ENCODE results near the gene RNU4-1. TPM values are rescaled to one million over a fixed set of nuclear protein-coding genes. Genes with fewer than 3 reads are reported as not detected.
"Not testable (repeated sequence)": the region's sequence is repeated elsewhere in the genome, so short reads cannot be mapped to it uniquely, and the experiment has no call there.

Gene RNU4-1
- polyA plus RNA-seq, 10 donors, result not detected

DNA sequence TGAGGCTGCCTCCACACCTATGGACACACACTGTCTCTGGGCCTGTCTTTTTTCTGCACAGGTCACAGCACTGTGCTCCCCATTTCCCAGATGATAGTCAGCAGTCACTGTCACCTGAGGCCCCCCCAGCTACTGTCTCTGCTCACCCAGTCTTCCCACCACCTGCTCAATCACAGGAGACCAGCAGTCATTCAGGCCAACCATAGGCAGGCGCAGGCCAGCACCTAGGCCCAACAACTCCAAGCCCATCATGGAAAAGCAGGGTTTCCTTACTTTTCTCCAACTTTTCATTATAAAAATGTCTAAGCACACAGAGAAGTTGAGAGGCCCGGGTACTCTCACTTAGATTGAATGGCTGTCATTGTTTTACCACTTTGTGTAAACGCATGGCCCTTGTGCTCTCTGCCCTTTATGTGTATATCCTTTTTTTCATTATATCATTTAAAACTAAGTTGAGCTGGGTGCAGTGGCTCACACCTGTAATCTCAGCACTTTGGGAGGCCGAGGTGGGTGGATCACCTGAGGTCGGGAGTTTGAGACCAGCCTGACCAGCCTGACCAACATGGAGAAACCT lies 34.6 kb downstream of the RNU4-1 start:
- no peak for DNase-seq

DNA sequence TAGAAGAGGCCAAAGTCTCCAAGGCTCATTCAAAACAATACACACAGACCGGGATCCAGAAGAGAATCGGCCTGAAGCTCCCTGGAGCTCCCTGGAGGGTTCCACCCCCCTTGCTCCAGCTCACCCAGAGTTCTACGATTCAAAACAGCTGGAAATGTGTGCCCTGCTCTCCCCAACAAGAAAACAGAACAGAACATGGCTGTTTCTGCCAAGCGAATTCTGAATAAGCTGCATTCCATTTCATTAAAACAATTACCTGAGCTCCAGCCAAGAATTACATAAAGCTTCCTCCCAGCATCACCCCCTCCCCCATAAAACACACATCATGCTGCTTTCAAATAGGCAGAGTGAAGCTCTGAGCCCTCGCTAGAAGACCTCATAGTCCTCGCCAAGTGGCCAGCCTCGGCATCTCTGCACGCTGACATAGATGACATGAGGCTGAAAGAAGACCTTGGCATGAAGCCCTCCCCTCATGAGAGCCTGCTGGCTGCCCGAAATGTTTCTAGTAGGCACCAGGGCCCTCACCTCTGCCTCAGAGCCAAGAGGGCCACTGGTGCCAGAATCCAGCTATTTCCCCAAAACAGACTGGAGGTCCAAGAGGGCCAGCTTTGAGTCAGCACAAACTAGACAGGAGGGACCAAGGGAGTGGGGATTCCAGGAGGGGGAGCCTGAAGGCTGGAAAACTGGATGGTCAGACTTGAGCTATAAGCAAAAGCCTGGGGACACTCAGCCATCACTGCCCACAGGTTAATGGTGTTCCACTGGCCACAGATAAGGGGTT lies 35.8 kb downstream of the RNU4-1 start:
- DNase-seq, result peak; percentile 89 to 94 (median 94)

DNA sequence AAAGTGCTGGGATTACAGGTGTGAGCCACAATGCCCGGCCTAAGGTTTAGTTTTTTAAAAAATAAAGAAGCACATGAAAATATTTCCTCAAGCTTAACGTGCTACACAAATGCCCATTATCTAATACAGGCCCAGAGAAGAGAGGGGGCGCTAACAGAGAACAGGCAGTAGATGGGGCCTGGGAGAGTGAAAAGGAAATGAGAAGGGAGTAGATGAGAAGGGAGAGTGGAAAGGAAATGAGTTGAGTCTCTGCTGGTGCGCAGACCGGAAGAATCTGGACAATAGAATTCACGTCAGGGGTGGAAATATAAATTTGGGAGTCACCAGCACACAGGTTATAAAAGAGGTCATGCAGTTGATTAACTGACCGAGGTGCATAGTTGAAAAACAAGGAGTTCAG lies 38.2 kb downstream of the RNU4-1 start:
- DNase-seq, result no peak

DNA sequence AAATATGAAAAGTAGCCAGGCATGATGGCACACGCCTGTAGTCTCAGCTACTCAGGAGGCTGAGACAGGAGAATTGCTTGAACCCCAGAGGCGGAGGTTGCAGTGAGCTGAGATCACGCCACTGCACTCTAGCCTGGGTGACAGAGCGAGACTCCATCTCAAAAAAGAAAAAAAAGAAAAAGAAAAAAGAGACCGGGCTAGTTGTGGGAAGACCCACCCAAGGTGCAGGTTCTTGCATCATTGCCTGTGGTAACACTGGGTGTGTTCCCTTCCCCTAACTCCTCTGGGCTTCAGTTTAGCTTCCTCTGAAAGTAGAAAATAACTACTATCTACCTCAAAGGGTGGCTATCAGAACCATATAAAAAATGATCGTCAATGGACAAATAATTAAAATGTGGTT lies 39.7 kb downstream of the RNU4-1 start:
- DNase-seq, result not testable (repeated sequence)

DNA sequence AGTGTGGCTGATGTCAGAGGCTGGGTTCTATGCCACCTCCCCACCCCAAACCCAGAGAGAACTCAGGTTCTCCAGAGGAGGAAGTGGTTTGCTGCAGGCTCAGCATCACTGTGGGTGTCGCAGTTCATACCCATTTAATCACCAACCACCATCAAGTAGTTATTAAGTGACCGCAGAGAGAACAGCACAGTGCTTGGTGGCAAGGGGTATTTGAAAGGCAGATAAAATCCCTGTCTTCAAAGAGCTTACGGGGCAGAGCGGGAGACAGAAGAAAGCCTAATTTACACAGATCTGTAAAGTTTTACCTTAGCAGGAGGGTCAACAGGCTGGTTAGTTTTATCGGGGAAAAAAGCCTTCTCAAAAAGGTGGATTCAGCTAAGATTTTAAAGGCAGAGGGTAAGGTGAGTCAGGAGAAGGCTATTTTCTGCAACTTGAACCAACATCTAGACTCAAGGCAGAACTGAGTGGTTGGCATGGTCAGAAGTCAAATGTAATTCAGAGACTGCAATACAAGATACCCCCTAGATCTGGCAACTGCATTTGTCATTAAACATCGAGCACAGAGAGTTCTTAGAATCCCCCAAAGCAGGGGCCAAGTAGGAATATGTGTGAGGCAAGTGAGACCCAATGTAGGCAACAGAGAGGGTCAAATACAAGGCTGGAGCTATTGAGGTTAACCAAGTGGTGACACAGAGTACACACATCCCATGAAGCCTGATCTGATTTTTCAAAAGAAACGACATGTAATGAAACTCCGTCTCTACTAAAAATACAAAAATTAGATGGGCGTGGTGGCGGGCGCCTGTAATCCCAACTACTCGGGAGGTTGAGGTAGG lies 40.7 kb downstream of the RNU4-1 start:
- DNase-seq, result no peak

DNA sequence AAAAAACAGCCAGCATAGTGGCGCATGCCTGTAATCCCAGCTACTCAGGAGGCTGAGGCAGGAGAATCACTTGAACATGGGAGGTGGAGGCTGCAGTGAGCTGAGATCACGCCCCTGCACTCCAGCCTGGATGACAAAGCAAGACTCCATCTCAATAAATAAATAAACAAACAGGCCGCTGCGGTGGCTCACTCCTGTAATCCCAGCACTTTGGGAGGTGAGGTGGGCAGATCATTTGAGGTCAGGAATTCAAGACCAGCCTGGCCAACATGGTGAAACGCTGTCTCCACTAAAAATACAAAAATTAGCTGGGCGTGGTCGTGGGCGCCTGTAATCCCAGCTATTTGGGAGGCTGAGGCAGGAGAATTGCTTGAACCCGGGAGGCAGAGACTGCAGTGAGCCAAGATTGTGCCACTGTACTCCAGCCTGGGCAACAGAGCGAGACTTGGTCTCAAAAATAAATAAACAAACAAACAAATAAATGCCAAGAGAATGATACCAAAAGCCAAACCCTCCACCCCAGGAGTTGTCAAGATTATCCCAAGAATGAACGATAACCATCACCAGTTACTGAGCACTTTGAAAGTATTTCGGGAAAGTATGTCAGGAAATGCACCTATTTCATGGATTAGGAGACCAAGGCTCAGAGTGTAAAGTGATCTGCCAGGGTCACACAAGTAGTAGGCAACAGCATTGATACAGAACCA lies 41.5 kb downstream of the RNU4-1 start:
- DNase-seq, result not testable (repeated sequence)

DNA sequence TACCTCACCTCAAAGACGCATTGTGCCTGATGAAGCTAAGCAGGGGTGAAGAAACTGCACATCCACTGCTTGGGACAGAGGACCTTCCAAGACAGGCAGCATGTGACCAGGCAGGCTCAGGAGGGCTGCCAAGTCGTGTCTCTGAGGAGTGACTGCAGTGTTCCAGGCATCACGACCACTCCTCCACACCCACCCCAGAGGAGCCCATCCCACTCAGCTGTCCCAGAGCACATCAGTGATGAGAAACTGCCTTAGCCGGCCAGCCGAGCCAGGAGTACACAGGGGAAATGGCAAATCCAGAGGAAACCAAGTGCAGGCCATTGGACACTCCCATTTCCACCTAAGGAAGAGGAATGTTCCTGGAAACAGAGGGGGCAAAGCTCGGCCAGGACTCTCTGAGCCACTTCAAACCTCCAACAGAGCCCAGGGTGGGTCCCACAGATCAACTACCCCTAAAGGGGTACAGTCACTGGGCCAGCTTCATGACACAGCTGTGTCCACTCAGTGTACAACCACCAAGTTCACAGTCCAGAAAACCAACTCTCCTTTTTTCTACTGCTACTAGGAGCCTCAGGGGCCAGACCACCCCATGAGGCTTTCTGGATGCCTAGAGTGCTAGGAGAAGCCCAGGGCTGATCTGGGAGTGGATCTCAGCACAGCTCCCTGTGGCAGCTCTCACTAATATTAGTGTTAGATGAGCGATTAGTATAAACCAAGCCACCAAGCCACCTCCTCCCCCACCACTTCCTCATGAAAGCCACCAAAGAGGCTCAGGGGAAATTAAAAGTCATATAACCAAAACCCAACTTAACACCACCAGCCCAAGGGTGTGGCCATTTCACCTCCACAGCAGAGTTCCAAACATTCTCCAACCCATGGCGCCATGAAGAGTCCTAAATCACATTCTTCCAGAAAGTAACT lies 42.9 kb downstream of the RNU4-1 start:
- peak in 1 of 3 donors; percentile 83 for DNase-seq

DNA sequence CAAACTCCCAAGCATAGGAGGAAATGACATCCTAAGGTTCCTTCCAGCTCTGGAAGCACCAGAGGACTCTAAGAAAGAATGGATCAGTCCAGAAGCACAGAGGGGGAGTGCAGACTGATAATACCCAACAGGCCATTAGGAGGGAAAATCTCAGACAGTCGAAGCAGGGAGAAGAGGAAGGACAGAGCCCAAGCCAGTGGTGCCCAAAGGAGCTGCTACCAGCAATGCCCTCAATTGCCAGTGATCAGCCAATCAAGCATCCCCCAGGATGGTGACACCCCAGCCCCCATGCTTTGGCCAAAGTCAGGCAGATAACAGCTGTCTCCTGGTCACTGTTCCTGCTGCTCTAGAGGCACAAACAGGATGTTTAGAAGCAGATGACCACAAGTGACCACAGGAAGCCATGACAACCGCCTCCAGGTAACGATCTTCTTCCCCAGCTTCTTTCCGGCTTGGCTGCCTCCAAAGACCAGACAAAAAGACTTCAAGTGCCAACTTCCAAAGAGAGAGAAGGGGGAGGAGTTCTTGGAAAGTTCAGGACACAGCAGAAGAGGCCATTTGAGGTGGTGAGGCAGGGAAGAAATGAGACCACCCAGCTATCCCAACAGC lies 43.7 kb downstream of the RNU4-1 start:
- DNase-seq, result peak in 1 of 3 donors; percentile 4

DNA sequence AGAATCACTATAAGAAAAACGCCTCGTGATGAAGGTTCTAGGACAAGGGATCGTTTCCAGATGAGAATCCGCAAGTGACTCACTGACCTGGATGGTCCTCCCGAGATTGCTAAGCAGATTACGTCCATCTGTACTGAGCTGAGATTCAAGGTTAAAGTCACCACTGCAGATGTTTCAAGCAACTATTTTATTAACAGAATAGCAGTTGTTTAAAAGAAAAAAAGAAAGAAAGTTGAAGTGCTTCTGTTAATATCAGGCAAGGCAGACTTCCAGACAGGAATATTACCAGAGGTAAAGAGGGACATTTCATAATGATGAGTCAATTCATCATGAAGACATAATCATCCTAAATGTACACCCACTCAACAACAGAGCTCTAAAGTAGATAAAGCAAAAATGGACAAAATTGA lies 45.4 kb downstream of the RNU4-1 start:
- peak in 1 of 3 donors; percentile 58 for DNase-seq

DNA sequence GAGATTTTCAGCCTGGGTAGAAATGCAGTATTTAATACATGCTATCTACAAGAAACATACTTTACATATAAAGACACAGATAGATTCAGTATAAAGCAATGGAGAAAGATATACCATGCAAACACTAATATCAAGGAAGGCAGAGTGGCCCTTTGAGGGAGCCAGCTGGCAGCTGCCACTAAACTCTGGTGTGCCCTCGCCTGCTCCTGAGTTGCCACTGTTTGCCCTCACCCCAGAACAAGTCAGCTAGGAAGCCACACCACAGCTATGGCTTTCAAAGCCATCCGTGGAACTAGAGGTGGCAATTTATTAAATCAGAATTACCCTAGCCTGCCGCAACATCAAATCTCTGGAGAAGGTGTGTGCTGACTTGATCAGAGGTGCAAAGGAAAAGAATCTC lies 45.9 kb downstream of the RNU4-1 start:
- DNase-seq, result no peak

DNA sequence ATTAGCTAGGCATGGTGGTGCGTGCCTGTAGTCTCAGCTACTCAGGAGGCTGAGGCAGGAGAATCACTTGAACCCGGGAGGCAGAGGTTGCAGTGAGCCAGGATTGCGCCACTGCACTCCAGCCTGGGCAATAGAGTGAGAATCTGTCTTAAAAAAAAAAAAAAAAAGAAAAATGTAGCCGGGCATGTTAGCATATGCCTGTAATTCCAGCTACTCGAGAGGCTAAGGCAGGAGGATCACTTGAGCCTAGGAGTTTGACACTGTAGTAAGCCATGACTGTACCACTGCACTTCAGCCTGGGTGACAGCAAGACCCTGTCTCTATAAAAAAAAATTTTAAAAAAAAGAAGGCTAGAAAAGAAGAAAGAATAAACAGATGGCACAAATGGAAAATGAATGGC lies 46.3 kb downstream of the RNU4-1 start:
- not testable (repeated sequence) for DNase-seq

Other genes with a start within 250 kb of the RNU4-1 start
- 10 to 100 TPM; 25.9 to 35.6 (median 30.3) TPM for gene RAB35, start 176.5 kb downstream of the RNU4-1 start, polyA plus RNA-seq (ENCODE audit: insufficient read length in 10 of 10)
- gene GCN1, start 98.5 kb downstream of the RNU4-1 start, polyA plus RNA-seq (ENCODE audit: insufficient read length in 10 of 10), result 10 to 100 TPM; 32.7 to 50.4 (median 39.9) TPM
- gene RPLP0, start 92.1 kb downstream of the RNU4-1 start, polyA plus RNA-seq (ENCODE audit: insufficient read length in 10 of 10), result 1,000 to 10,000 TPM; 2,859 to 4,622 (median 4,054) TPM
- 100 to 1,000 TPM in 9 of 10 donors, 10 to 100 TPM in 1; 88.7 to 164 (median 134) TPM for gene PXN, start 27.5 kb downstream of the RNU4-1 start, polyA plus RNA-seq (ENCODE audit: insufficient read length in 10 of 10)
- gene RNU4-2, start 1.3 kb downstream of the RNU4-1 start, polyA plus RNA-seq (ENCODE audit: insufficient read length in 10 of 10), result not detected
- gene SIRT4, start 9.1 kb upstream of the RNU4-1 start, polyA plus RNA-seq (ENCODE audit: insufficient read length in 10 of 10), result 1 to 10 TPM; 2.4 to 4.9 (median 4.2) TPM
- gene PLA2G1B, start 34.5 kb upstream of the RNU4-1 start, polyA plus RNA-seq (ENCODE audit: insufficient read length in 10 of 10), result not detected
- 1 to 10 TPM; 2.9 to 6.0 (median 3.9) TPM for gene MSI1, start 75.9 kb upstream of the RNU4-1 start, polyA plus RNA-seq (ENCODE audit: insufficient read length in 10 of 10)
- gene COX6A1, start 144.9 kb upstream of the RNU4-1 start, polyA plus RNA-seq (ENCODE audit: insufficient read length in 10 of 10), result 100 to 1,000 TPM in 7 of 10 donors, 10 to 100 TPM in 3; 87.5 to 161 (median 112) TPM
- 10 to 100 TPM; 32.4 to 39.7 (median 35.6) TPM for gene TRIAP1, start 153.1 kb upstream of the RNU4-1 start, polyA plus RNA-seq (ENCODE audit: insufficient read length in 10 of 10)
- 10 to 100 TPM; 13.8 to 21.7 (median 16.2) TPM for gene GATC, start 153.2 kb upstream of the RNU4-1 start, polyA plus RNA-seq (ENCODE audit: insufficient read length in 10 of 10)
- 100 to 1,000 TPM in 2 of 10 donors, 10 to 100 TPM in 8; 80.3 to 133 (median 91.6) TPM for gene SRSF9, start 176.5 kb upstream of the RNU4-1 start, polyA plus RNA-seq (ENCODE audit: insufficient read length in 10 of 10)
- gene DYNLL1, start 202.9 kb upstream of the RNU4-1 start, polyA plus RNA-seq (ENCODE audit: insufficient read length in 10 of 10), result 100 to 1,000 TPM; 284 to 451 (median 337) TPM
- 10 to 100 TPM; 29.2 to 43.2 (median 35.4) TPM for gene COQ5, start 235.9 kb upstream of the RNU4-1 start, polyA plus RNA-seq (ENCODE audit: insufficient read length in 10 of 10)
- 100 to 1,000 TPM; 148 to 189 (median 157) TPM for gene RNF10, start 241.1 kb upstream of the RNU4-1 start, polyA plus RNA-seq (ENCODE audit: insufficient read length in 10 of 10)

Data from muscle of back (tissue), 11 donors.